ENCODE data around the gene MPP3.

- TF ChIP-seq CTCF (IDR thresholded peaks at IDR 0.05) (no peak), POLR2AphosphoS5 (IDR thresholded peaks at IDR 0.05; ENCODE audit: insufficient read depth in 1 of 2, low read depth in 1 of 2) (no peak)
Observed at GRCh38 chr17:43810823-43811222, 22.1 kb downstream of the MPP3 start.
